ENCODE results near the gene CERCAM.
"Not testable (repeated sequence)": the region's sequence is repeated elsewhere in the genome, so short reads cannot be mapped to it uniquely, and the experiment has no call there.

CERCAM gene

DNA sequence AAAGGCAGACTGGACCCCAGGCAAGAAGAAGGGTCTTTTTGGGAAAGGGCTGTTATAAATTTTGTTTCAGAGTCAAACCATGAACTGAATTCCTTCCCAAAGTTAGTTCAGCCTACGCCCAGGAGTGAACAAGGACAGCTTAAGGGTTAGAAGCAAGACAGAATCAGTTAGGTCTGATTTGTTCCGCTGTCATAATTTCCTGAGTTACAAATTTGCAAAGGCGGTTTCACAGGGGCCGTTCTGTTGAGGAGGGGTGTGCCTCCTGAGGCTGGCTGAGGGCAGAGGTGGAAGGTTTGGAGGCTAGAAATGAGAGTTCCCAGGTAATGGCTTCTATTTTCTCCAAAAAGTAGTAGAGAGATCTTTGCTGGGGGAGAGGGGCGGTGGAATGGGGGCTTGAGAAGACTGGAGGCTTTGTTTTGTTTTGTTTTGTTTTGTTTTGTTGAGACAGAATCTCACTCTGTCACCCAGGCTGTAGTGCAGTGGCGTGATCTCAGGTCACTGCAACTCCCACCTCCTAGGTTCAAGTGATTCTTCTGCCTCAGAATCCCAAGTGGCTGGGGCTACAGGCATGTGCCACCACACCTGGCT, 4.1 kb upstream of the CERCAM start:
- Histone ChIP-seq H3K36me3 (ENCODE audit: control insufficient read depth in 5 of 5, insufficient read depth in 5 of 5, low read length in 5 of 5) (no peaks in the 10 kb centered on the region), H3K27me3 (ENCODE audit: control insufficient read depth in 5 of 5, insufficient read depth in 4 of 5, low read length in 5 of 5) (peaks cover 16 to 29% (median 26%) of the 10 kb centered on the region in 5 donors), H3K4me1 (ENCODE audit: control insufficient read depth in 5 of 5, insufficient read depth in 5 of 5, low read length in 5 of 5) (peaks cover 5 to 30% (median 21%) of the 10 kb centered on the region in 5 donors), H3K27ac (ENCODE audit: low read depth, low read length) (no peak overlapping the region), H3K4me3 (ENCODE audit: low read depth in 1 of 5, low read length in 5 of 5) (no peak overlapping the region), H3K9ac (ENCODE audit: low read length in 5 of 5) (no peak overlapping the region), H3K9me3 (ENCODE audit: control insufficient read depth in 5 of 5, low read length in 5 of 5) (no peaks in the 10 kb centered on the region)

GRCh38 chr9:128419061-128419925, 1.4 kb upstream of the CERCAM start:
- peak overlapping the region; percentile 9 to 73 (median 56) for H3K9ac ChIP-seq (ENCODE audit: low read length in 5 of 5)
- H3K27ac ChIP-seq (ENCODE audit: low read depth, low read length), result no peak overlapping the region
- H3K27me3 ChIP-seq (ENCODE audit: control insufficient read depth in 5 of 5, insufficient read depth in 4 of 5, low read length in 5 of 5), result peaks cover 11 to 28% (median 17%) of the 10 kb centered on the region in 5 donors

GRCh38 chr9:128420060-128420650, 502 bp upstream of the CERCAM start:
- peaks cover 3 to 22% (median 12%) of the 10 kb centered on the region in 5 donors for H3K27me3 ChIP-seq (ENCODE audit: control insufficient read depth in 5 of 5, insufficient read depth in 4 of 5, low read length in 5 of 5)
- peak overlapping the region; percentile 62 for H3K27ac ChIP-seq (ENCODE audit: low read depth, low read length)
- peaks cover 5 to 32% (median 23%) of the 10 kb centered on the region in 5 donors for H3K4me1 ChIP-seq (ENCODE audit: control insufficient read depth in 5 of 5, insufficient read depth in 5 of 5, low read length in 5 of 5)
- H3K4me3 ChIP-seq (ENCODE audit: low read depth in 1 of 5, low read length in 5 of 5), result peak overlapping the region; percentile 58 to 87 (median 76)
- no peaks in the 10 kb centered on the region for H3K9me3 ChIP-seq (ENCODE audit: control insufficient read depth in 5 of 5, low read length in 5 of 5)
- peak overlapping the region in 4 of 5 donors; percentile 59 to 73 (median 68) for H3K9ac ChIP-seq (ENCODE audit: low read length in 5 of 5)
- H3K36me3 ChIP-seq (ENCODE audit: control insufficient read depth in 5 of 5, insufficient read depth in 5 of 5, low read length in 5 of 5), result peaks cover 0 to 10% (median 3%) of the 10 kb centered on the region in 5 donors

More at GRCh38 chr9:128419061-128419925, 1.4 kb upstream of the CERCAM start:
- Histone ChIP-seq H3K36me3 (ENCODE audit: control insufficient read depth in 5 of 5, insufficient read depth in 5 of 5, low read length in 5 of 5) (peaks cover 0 to 8% (median under 1%) of the 10 kb centered on the region in 5 donors), H3K9me3 (ENCODE audit: control insufficient read depth in 5 of 5, low read length in 5 of 5) (no peaks in the 10 kb centered on the region), H3K4me1 (ENCODE audit: control insufficient read depth in 5 of 5, insufficient read depth in 5 of 5, low read length in 5 of 5) (peaks cover 5 to 32% (median 23%) of the 10 kb centered on the region in 5 donors), H3K4me3 (ENCODE audit: low read depth in 1 of 5, low read length in 5 of 5) (peak overlapping the region; percentile 58 to 87 (median 76))

DNA sequence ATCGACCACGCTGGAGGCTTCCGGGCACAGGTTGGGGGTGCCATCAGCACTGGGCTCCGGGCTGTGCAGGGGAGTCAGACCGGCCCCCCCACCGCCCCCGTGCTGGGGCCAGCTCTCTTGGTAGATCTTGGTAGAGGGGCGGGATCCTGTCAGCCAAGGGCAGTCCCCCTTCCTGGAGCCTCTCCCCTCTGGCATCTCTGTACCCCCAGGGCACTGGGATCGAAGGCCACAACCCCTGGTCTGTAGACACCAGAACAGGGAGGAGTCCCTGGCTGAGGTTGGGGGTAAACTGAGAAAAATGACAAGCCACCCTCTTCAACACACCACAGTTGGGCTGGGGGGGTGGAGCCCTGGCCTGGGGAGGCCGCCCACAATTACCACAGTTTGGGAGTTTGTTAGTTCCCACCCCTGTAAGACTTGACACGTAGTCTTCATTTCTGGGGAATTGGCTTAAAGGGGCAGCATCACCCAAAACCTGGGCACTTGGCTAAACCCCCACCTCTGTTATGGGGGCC, 882 bp downstream of the CERCAM start:
- peak overlapping the region in 4 of 5 donors; percentile 34 to 84 (median 65) for H3K9ac ChIP-seq (ENCODE audit: low read length in 5 of 5)
- peaks cover 5 to 32% (median 23%) of the 10 kb centered on the region in 5 donors for H3K4me1 ChIP-seq (ENCODE audit: control insufficient read depth in 5 of 5, insufficient read depth in 5 of 5, low read length in 5 of 5)
- peaks cover 0 to 12% (median 7%) of the 10 kb centered on the region in 5 donors for H3K27me3 ChIP-seq (ENCODE audit: control insufficient read depth in 5 of 5, insufficient read depth in 4 of 5, low read length in 5 of 5)
- peaks cover 0 to 10% (median 3%) of the 10 kb centered on the region in 5 donors for H3K36me3 ChIP-seq (ENCODE audit: control insufficient read depth in 5 of 5, insufficient read depth in 5 of 5, low read length in 5 of 5)
- peak overlapping the region; percentile 57 to 87 (median 76) for H3K4me3 ChIP-seq (ENCODE audit: low read depth in 1 of 5, low read length in 5 of 5)
- H3K27ac ChIP-seq (ENCODE audit: low read depth, low read length), result peak overlapping the region; percentile 50
- no peaks in the 10 kb centered on the region for H3K9me3 ChIP-seq (ENCODE audit: control insufficient read depth in 5 of 5, low read length in 5 of 5)

GRCh38 chr9:128422022-128422782, 1.5 kb downstream of the CERCAM start:
- H3K27me3 ChIP-seq (ENCODE audit: control insufficient read depth in 5 of 5, insufficient read depth in 4 of 5, low read length in 5 of 5); H3K9me3 ChIP-seq (ENCODE audit: control insufficient read depth in 5 of 5, low read length in 5 of 5): not testable (repeated sequence)
- Histone ChIP-seq H3K4me3 (ENCODE audit: low read depth in 1 of 5, low read length in 5 of 5) (peak overlapping the region in 1 of 5 donors; percentile 17), H3K9ac (ENCODE audit: low read length in 5 of 5) (peak overlapping the region in 1 of 5 donors; percentile 19), H3K4me1 (ENCODE audit: control insufficient read depth in 5 of 5, insufficient read depth in 5 of 5, low read length in 5 of 5) (peaks cover 5 to 32% (median 23%) of the 10 kb centered on the region in 5 donors), H3K27ac (ENCODE audit: low read depth, low read length) (peak overlapping the region; percentile 50), H3K36me3 (ENCODE audit: control insufficient read depth in 5 of 5, insufficient read depth in 5 of 5, low read length in 5 of 5) (peaks cover 0 to 10% (median 3%) of the 10 kb centered on the region in 5 donors)

DNA sequence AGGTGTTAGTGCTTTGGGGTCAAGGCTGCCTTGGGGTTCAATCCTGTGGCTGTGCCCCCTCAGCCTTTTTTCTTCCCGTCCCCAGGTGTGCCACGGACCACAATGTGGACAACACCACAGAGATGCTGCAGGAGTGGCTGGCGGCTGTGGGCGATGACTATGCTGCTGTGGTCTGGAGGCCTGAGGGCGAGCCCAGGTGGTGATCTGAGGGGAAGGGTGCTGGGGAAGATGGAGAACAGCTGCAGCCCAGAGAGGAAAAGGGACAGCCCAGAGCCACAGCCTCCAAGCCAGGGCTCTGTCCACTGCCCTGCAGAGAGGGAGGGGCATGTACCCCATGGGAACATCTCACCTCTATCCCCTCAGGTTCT, 2.1 kb downstream of the CERCAM start:
- no peak overlapping the region for H3K4me3 ChIP-seq (ENCODE audit: low read depth in 1 of 5, low read length in 5 of 5)
- H3K27me3 ChIP-seq (ENCODE audit: control insufficient read depth in 5 of 5, insufficient read depth in 4 of 5, low read length in 5 of 5), result peaks cover 0 to 7% (median 4%) of the 10 kb centered on the region in 5 donors
- no peaks in the 10 kb centered on the region for H3K9me3 ChIP-seq (ENCODE audit: control insufficient read depth in 5 of 5, low read length in 5 of 5)
- H3K9ac ChIP-seq (ENCODE audit: low read length in 5 of 5), result no peak overlapping the region
- H3K4me1 ChIP-seq (ENCODE audit: control insufficient read depth in 5 of 5, insufficient read depth in 5 of 5, low read length in 5 of 5), result peaks cover 5 to 32% (median 23%) of the 10 kb centered on the region in 5 donors
- H3K36me3 ChIP-seq (ENCODE audit: control insufficient read depth in 5 of 5, insufficient read depth in 5 of 5, low read length in 5 of 5), result peaks cover 0 to 10% (median 3%) of the 10 kb centered on the region in 5 donors
- no peak overlapping the region for H3K27ac ChIP-seq (ENCODE audit: low read depth, low read length)

- H3K27me3 ChIP-seq (ENCODE audit: control insufficient read depth in 5 of 5, insufficient read depth in 4 of 5, low read length in 5 of 5); H3K4me3 ChIP-seq (ENCODE audit: low read depth in 1 of 5, low read length in 5 of 5); H3K9me3 ChIP-seq (ENCODE audit: control insufficient read depth in 5 of 5, low read length in 5 of 5); H3K9ac ChIP-seq (ENCODE audit: low read length in 5 of 5); H3K27ac ChIP-seq (ENCODE audit: low read depth, low read length): not testable (repeated sequence)
- peaks cover 5 to 32% (median 23%) of the 10 kb centered on the region in 5 donors for H3K4me1 ChIP-seq (ENCODE audit: control insufficient read depth in 5 of 5, insufficient read depth in 5 of 5, low read length in 5 of 5)
- peaks cover 0 to 14% (median 3%) of the 10 kb centered on the region in 5 donors for H3K36me3 ChIP-seq (ENCODE audit: control insufficient read depth in 5 of 5, insufficient read depth in 5 of 5, low read length in 5 of 5)
Measured at GRCh38 chr9:128423356-128423755, 2.7 kb downstream of the CERCAM start.

GRCh38 chr9:128424268-128424780, 3.7 kb downstream of the CERCAM start:
- Histone ChIP-seq H3K36me3 (ENCODE audit: control insufficient read depth in 5 of 5, insufficient read depth in 5 of 5, low read length in 5 of 5) (peaks cover 0 to 14% (median 3%) of the 10 kb centered on the region in 5 donors), H3K9me3 (ENCODE audit: control insufficient read depth in 5 of 5, low read length in 5 of 5) (no peaks in the 10 kb centered on the region), H3K27ac (ENCODE audit: low read depth, low read length) (no peak overlapping the region), H3K4me1 (ENCODE audit: control insufficient read depth in 5 of 5, insufficient read depth in 5 of 5, low read length in 5 of 5) (peaks cover under 1 to 26% (median 17%) of the 10 kb centered on the region in 5 donors), H3K4me3 (ENCODE audit: low read depth in 1 of 5, low read length in 5 of 5) (no peak overlapping the region), H3K9ac (ENCODE audit: low read length in 5 of 5) (no peak overlapping the region), H3K27me3 (ENCODE audit: control insufficient read depth in 5 of 5, insufficient read depth in 4 of 5, low read length in 5 of 5) (peaks cover 0 to 2% (median 1%) of the 10 kb centered on the region in 5 donors)

All from subcutaneous abdominal adipose tissue (tissue), 5 donors.